HEK293 (cell line): ENCODE measurements around the gene OR56B1.
A peak's percentile ranks its signal among the peaks of the same experiment; 100 is the strongest.

Experiments used
- CTCF ChIA-PET: fragments of 350-600 bp; formaldehyde crosslinking; extraction: SDS; loops from one replicate; lab custom pipeline; 2021; ENCODE audit warnings: antibody characterized with exemption; lab: Yijun Ruan, JAX
- POLR2A ChIA-PET: fragments of 300-600 bp; formaldehyde crosslinking; extraction: SDS; loops from one replicate; lab custom pipeline; 2020; ENCODE audit warnings: antibody characterized with exemption, inconsistent platforms; lab: Yijun Ruan, JAX
- H3K27ac ChIP-seq: fragments of 200-500 bp; sonication (Bioruptor generic); 2 replicates; pipeline ENCODE4 v1.5.1; 2014; ENCODE audit warnings: low read depth, low read length, control low read depth, inconsistent platforms; ENCODE audit errors: extremely low read depth
- H3K36me3 ChIP-seq, 2 experiments: fragments of 200-500 bp in 1 of 2; sonication (Bioruptor generic) in 1 of 2; 1 replicate in 1 of 2; 2 replicates in 1 of 2; pipeline ENCODE4 v1.5.1; 2014 to 2017; ENCODE audit warnings: inconsistent platforms in 2 of 2, low read length in 2 of 2; ENCODE audit not compliant: control insufficient read depth in 2 of 2, insufficient read depth in 1 of 2
- H3K4me1 ChIP-seq: fragments of 200-500 bp; sonication (Bioruptor generic); 2 replicates; pipeline ENCODE4 v1.5.1; 2014; ENCODE audit warnings: mild to moderate bottlenecking, low read length, inconsistent platforms; ENCODE audit not compliant: control insufficient read depth, insufficient read depth
- H3K4me3 ChIP-seq: 2 replicates; pipeline ENCODE4 v1.5.1; 2011; ENCODE audit warnings: low read depth, mild to moderate bottlenecking, control low read depth, low read length, moderate library complexity
- H3K9me3 ChIP-seq: fragments of 200-500 bp; sonication (Bioruptor generic); 2 replicates; pipeline ENCODE4 v1.5.1; 2014; ENCODE audit warnings: low read depth, low read length, inconsistent platforms; ENCODE audit not compliant: control insufficient read depth, insufficient read depth
- BCL11B ChIP-seq: fragments of 450-650 bp; formaldehyde crosslinking; IDR thresholded peaks from 2 replicates; pipeline ENCODE4 v1.5.1; 2016; ENCODE audit warnings: low read depth, missing biosample characterization, missing genetic modification characterization
- HOXC10 ChIP-seq: sonication (generic); formaldehyde crosslinking; IDR thresholded peaks from 2 replicates; pipeline ENCODE4 v1.8.1; 2023; ENCODE audit warnings: mild to moderate bottlenecking, missing genetic modification reagents
- PATZ1 ChIP-seq: fragments of 450-650 bp; formaldehyde crosslinking; IDR thresholded peaks from 2 replicates; pipeline ENCODE4 v1.5.1; 2016; ENCODE audit warnings: missing biosample characterization, missing genetic modification characterization
- SP2 ChIP-seq: fragments of 450-650 bp; formaldehyde crosslinking; IDR thresholded peaks from 2 replicates; pipeline ENCODE4 v1.5.1; 2016; ENCODE audit warnings: missing biosample characterization, missing genetic modification characterization
- WT1 ChIP-seq: fragments of 450-650 bp; formaldehyde crosslinking; IDR thresholded peaks from 2 replicates; pipeline ENCODE4 v1.5.1; 2016; ENCODE audit warnings: missing biosample characterization, missing genetic modification characterization
- ZBTB17 ChIP-seq: fragments of 450-650 bp; formaldehyde crosslinking; IDR thresholded peaks from 2 replicates; pipeline ENCODE4 v1.5.1; 2016; ENCODE audit warnings: missing biosample characterization, missing genetic modification characterization
- ZIC2 ChIP-seq: fragments of 450-650 bp; formaldehyde crosslinking; IDR thresholded peaks from 2 replicates; pipeline ENCODE4 v1.5.1; 2016; ENCODE audit warnings: missing biosample characterization, missing genetic modification characterization
- ZNF112 ChIP-seq: fragments of 450-650 bp; formaldehyde crosslinking; IDR thresholded peaks from 2 replicates; pipeline ENCODE4 v1.5.0; 2017; ENCODE audit warnings: missing biosample characterization, missing genetic modification characterization
- ZNF148 ChIP-seq: fragments of 450-650 bp; formaldehyde crosslinking; IDR thresholded peaks from 2 replicates; pipeline ENCODE4 v1.5.0; 2017; ENCODE audit warnings: missing biosample characterization, missing genetic modification characterization, borderline replicate concordance
- ZNF18 ChIP-seq: fragments of 450-650 bp; formaldehyde crosslinking; IDR thresholded peaks from 2 replicates; pipeline ENCODE4 v1.5.1; 2016; ENCODE audit warnings: missing biosample characterization, missing genetic modification characterization
- ZNF214 ChIP-seq: fragments of 450-650 bp; formaldehyde crosslinking; IDR thresholded peaks from 2 replicates; pipeline ENCODE4 v1.5.1; 2017; ENCODE audit warnings: missing biosample characterization, mild to moderate bottlenecking, missing genetic modification characterization, borderline replicate concordance
- ZNF24 ChIP-seq: fragments of 450-650 bp; formaldehyde crosslinking; IDR thresholded peaks from 2 replicates; pipeline ENCODE4 v1.5.1; 2016; ENCODE audit warnings: missing biosample characterization, missing genetic modification characterization
- ZNF473 ChIP-seq: fragments of 450-650 bp; formaldehyde crosslinking; IDR thresholded peaks from 2 replicates; pipeline ENCODE4 v1.5.1; 2017; ENCODE audit warnings: missing biosample characterization, missing genetic modification characterization
- ZNF521 ChIP-seq: fragments of 450-650 bp; formaldehyde crosslinking; IDR thresholded peaks from 2 replicates; pipeline ENCODE4 v1.5.1; 2017; ENCODE audit warnings: missing biosample characterization, mild to moderate bottlenecking, missing genetic modification characterization
- ZNF544 ChIP-seq: fragments of 450-650 bp; formaldehyde crosslinking; IDR thresholded peaks from 2 replicates; pipeline ENCODE4 v1.5.0; 2017; ENCODE audit warnings: missing biosample characterization, missing genetic modification characterization
- ZNF548 ChIP-seq: fragments of 450-650 bp; formaldehyde crosslinking; IDR thresholded peaks from 2 replicates; pipeline ENCODE4 v1.5.1; 2016; ENCODE audit warnings: missing biosample characterization, missing genetic modification characterization
- ZNF555 ChIP-seq: fragments of 450-650 bp; formaldehyde crosslinking; conservative IDR thresholded peaks from 2 replicates; pipeline ENCODE4 v1.5.1; 2017; ENCODE audit warnings: missing biosample characterization, mild to moderate bottlenecking, missing genetic modification characterization, inconsistent platforms
- ZNF558 ChIP-seq: fragments of 450-650 bp; formaldehyde crosslinking; IDR thresholded peaks from 2 replicates; pipeline ENCODE4 v1.5.1; 2016; ENCODE audit warnings: missing biosample characterization, missing genetic modification characterization
- ZNF677 ChIP-seq: fragments of 450-650 bp; IDR thresholded peaks from 2 replicates; pipeline ENCODE4 v1.5.0; 2018; ENCODE audit warnings: missing biosample characterization, mild to moderate bottlenecking, missing genetic modification characterization, moderate library complexity
- ZNF768 ChIP-seq: fragments of 450-650 bp; formaldehyde crosslinking; IDR thresholded peaks from 2 replicates; pipeline ENCODE4 v1.5.1; 2018; ENCODE audit warnings: missing biosample characterization, mild to moderate bottlenecking, missing genetic modification characterization
- TF ChIP-seq, protein P1 (sequence below): fragments of 450-650 bp; formaldehyde crosslinking; IDR thresholded peaks from 2 replicates; pipeline ENCODE4 v1.5.1; 2017; ENCODE audit warnings: missing biosample characterization, missing genetic modification characterization
- TF ChIP-seq, protein P2 (sequence below): fragments of 450-650 bp; formaldehyde crosslinking; IDR thresholded peaks from 2 replicates; pipeline ENCODE4 v1.5.1; 2016; ENCODE audit warnings: missing biosample characterization, missing genetic modification characterization

OR56B1 gene

GRCh38 chr11:5689551-5689983, 46.7 kb upstream of the OR56B1 start, which contains the start of gene TRIM22:
TRIM22 (plus strand) TSS chr11:5689790; CDS start chr11:5696233, 6,443 bp downstream.
- no peak within 1 kb of the TSS for H3K27ac ChIP-seq
- no peak for TF ChIP-seq ZNF544 (tag by site-specific recombination)
- peak; percentile 84 for TF ChIP-seq ZBTB17 (tag by site-specific recombination)
- TF ChIP-seq ZNF555 = no peak
- no peak for TF ChIP-seq ZNF18 (tag by site-specific recombination)
- TF ChIP-seq ZNF548 (tag by site-specific recombination) = no peak
- TF ChIP-seq ZNF148 (tag by site-specific recombination) = no peak
- TF ChIP-seq ZNF112 (tag by site-specific recombination) = no peak
- no peak for TF ChIP-seq ZNF677 (tag by site-specific recombination)
- TF ChIP-seq, all 188 proteins: peak for 1
- Histone ChIP-seq H3K36me3 (no peaks in the 10 kb centered on the region), H3K9me3 (no peaks in the 10 kb centered on the region), H3K4me3 (no peak within 1 kb of the TSS; the same call in 1 of the 2 replicates), H3K4me1 (no peaks in the 10 kb centered on the region)
- CTCF ChIA-PET = interaction anchor here (0.6 kb wide), 1 partner anchor 18 kb away, joined by 3 read pairs; no protein-coding TSS in a partner anchor
- POLR2A ChIA-PET = no interaction called here

DNA sequence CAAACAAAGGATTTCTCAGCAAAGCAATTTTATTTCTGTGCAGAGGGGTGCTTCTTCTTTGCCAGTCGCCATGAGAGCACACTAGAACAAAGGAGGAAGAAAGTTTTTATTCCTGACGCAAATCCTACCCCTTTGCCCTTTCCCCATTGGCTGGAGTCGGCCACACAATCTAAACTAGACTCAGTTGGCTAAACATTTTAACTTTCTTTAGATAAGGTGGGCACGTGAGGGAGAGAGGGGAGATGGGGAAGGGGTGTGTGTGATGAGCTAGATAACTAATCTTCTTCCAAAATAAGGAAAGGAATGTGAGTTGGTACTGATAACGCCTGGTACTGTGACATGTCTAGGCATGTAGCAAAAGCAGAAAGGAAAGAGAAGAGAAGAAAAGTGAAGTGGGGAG, 46.0 kb upstream of the OR56B1 start:
- POLR2A ChIA-PET = no interaction called here
- Histone ChIP-seq H3K4me3 (no peak overlapping the region; the same call in 1 of the 2 replicates), H3K4me1 (no peaks in the 10 kb centered on the region), H3K9me3 (no peaks in the 10 kb centered on the region), H3K36me3 (no peaks in the 10 kb centered on the region)
- TF ChIP-seq PATZ1 (no peak), ZNF521 (tag by site-specific recombination) (no peak), WT1 (no peak), ZIC2 (tag by site-specific recombination) (no peak), BCL11B (tag by site-specific recombination) (no peak), ZNF24 (tag by site-specific recombination) (no peak), HOXC10 (CRISPR knock-in tag) (no peak), ZNF112 (tag by site-specific recombination) (no peak), ZNF473 (tag by site-specific recombination) (no peak), ZNF558 (no peak), ZBTB17 (tag by site-specific recombination) (no peak), ZNF768 (tag by site-specific recombination) (no peak), ZNF214 (tag by site-specific recombination) (no peak), SP2 (tag by site-specific recombination) (no peak)
- TF ChIP-seq, protein P1, sequence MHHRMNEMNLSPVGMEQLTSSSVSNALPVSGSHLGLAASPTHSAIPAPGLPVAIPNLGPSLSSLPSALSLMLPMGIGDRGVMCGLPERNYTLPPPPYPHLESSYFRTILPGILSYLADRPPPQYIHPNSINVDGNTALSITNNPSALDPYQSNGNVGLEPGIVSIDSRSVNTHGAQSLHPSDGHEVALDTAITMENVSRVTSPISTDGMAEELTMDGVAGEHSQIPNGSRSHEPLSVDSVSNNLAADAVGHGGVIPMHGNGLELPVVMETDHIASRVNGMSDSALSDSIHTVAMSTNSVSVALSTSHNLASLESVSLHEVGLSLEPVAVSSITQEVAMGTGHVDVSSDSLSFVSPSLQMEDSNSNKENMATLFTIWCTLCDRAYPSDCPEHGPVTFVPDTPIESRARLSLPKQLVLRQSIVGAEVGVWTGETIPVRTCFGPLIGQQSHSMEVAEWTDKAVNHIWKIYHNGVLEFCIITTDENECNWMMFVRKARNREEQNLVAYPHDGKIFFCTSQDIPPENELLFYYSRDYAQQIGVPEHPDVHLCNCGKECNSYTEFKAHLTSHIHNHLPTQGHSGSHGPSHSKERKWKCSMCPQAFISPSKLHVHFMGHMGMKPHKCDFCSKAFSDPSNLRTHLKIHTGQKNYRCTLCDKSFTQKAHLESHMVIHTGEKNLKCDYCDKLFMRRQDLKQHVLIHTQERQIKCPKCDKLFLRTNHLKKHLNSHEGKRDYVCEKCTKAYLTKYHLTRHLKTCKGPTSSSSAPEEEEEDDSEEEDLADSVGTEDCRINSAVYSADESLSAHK (tag by site-specific recombination) = no peak
- TF ChIP-seq, protein P2, sequence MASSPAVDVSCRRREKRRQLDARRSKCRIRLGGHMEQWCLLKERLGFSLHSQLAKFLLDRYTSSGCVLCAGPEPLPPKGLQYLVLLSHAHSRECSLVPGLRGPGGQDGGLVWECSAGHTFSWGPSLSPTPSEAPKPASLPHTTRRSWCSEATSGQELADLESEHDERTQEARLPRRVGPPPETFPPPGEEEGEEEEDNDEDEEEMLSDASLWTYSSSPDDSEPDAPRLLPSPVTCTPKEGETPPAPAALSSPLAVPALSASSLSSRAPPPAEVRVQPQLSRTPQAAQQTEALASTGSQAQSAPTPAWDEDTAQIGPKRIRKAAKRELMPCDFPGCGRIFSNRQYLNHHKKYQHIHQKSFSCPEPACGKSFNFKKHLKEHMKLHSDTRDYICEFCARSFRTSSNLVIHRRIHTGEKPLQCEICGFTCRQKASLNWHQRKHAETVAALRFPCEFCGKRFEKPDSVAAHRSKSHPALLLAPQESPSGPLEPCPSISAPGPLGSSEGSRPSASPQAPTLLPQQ (tag by site-specific recombination) = no peak
- TF ChIP-seq, all 188 proteins: peak for 0
- CTCF ChIA-PET = interaction anchor here (0.6 kb wide), 1 partner anchor 18 kb away, joined by 3 read pairs; no protein-coding TSS in a partner anchor
- no peak overlapping the region for H3K27ac ChIP-seq
